ENCODE measurements around the gene MAST1.

GRCh38 chr19:12884926-12885748, 46.8 kb downstream of the MAST1 start:
- no peak for TF ChIP-seq POLR2AphosphoS5 (IDR thresholded peaks at IDR 0.05; ENCODE audit: low read depth, low read length)
- TF ChIP-seq POLR2A (IDR thresholded peaks at IDR 0.05; ENCODE audit: low read depth, low read length): no peak

Measured in GM12892 (cell line).